NCI-H510A treated with DMSO at 0.1 percent for 48 hours (cell line): ENCODE data around the gene TMEM237.
"Not testable (repeated sequence)": the region's sequence is repeated elsewhere in the genome, so short reads cannot be mapped to it uniquely, and the experiment has no call there.

Source experiments
- DNase-seq: peaks from one replicate; lab custom pipeline; 2025; lab: John Stamatoyannopoulos, UW

Gene TMEM237

GRCh38 chr2:201643216-201643890 lies at the start of gene TMEM237:
TSS of gene TMEM237 (minus strand) at chr2:201643503. CDS start at chr2:201643400, 103 bp downstream.
- no peak for DNase-seq

- no peak for DNase-seq
Measured at GRCh38 chr2:201685156-201685555, 41.9 kb upstream of the TMEM237 start.

GRCh38 chr2:201680743-201681142 lies 37.4 kb upstream of the TMEM237 start:
- DNase-seq: no peak

GRCh38 chr2:201678401-201678800 lies 35.1 kb upstream of the TMEM237 start:
- no peak for DNase-seq

GRCh38 chr2:201675454-201675853 lies 32.2 kb upstream of the TMEM237 start:
- DNase-seq: no peak

GRCh38 chr2:201674794-201675193 lies 31.5 kb upstream of the TMEM237 start:
- DNase-seq: no peak

GRCh38 chr2:201674298-201674697 lies 31.0 kb upstream of the TMEM237 start:
- DNase-seq: no peak

- no peak for DNase-seq
Measured at GRCh38 chr2:201673546-201673945, 30.2 kb upstream of the TMEM237 start.

GRCh38 chr2:201671205-201671604 lies 27.9 kb upstream of the TMEM237 start:
- not testable (repeated sequence) for DNase-seq

- no peak for DNase-seq
Measured at GRCh38 chr2:201669865-201670264, 26.6 kb upstream of the TMEM237 start.

GRCh38 chr2:201668402-201668910 lies 25.2 kb upstream of the TMEM237 start:
- DNase-seq: peak; percentile 16

GRCh38 chr2:201664334-201664733 lies 21.0 kb upstream of the TMEM237 start:
- DNase-seq: no peak

- no peak for DNase-seq
Measured at GRCh38 chr2:201661366-201661765, 18.1 kb upstream of the TMEM237 start.

- DNase-seq: no peak
Measured at GRCh38 chr2:201660293-201660895, 17.1 kb upstream of the TMEM237 start.

GRCh38 chr2:201656740-201657139 lies 13.4 kb upstream of the TMEM237 start:
- no peak for DNase-seq

GRCh38 chr2:201656102-201656501 lies 12.8 kb upstream of the TMEM237 start:
- no peak for DNase-seq

GRCh38 chr2:201654616-201655384 lies 11.5 kb upstream of the TMEM237 start:
- DNase-seq: no peak

- no peak for DNase-seq
Measured at GRCh38 chr2:201653221-201653620, 9.9 kb upstream of the TMEM237 start.

GRCh38 chr2:201649442-201649841 lies 6.1 kb upstream of the TMEM237 start:
- DNase-seq: no peak

GRCh38 chr2:201647431-201647830 lies 4.1 kb upstream of the TMEM237 start:
- DNase-seq: no peak

GRCh38 chr2:201644001-201644400 lies 698 bp upstream of the TMEM237 start:
- DNase-seq: no peak

GRCh38 chr2:201642579-201643215 lies 606 bp downstream of the TMEM237 start:
- peak; percentile 68 for DNase-seq
